Mesendoderm (in vitro differentiated cells): ENCODE data around the gene POLDIP2.

Source experiments
- DNase-seq: peaks from one replicate; pipeline ENCODE4 v3.0.0; 2013
- H2AK5ac ChIP-seq: 2 replicates; pipeline ENCODE4 v1.6.1; 2013; ENCODE audit warnings: low read length, inconsistent platforms
- H2BK120ac ChIP-seq: 2 replicates; pipeline ENCODE4 v1.6.1; 2013; ENCODE audit warnings: low read depth, mild to moderate bottlenecking, low read length, moderate library complexity, mixed read lengths
- H2BK15ac ChIP-seq: replicated peaks from 2 replicates; pipeline ENCODE4 v1.6.1; 2013; ENCODE audit warnings: low read depth, mild to moderate bottlenecking, moderate library complexity
- H2BK5ac ChIP-seq: 2 replicates; pipeline ENCODE4 v1.6.1; 2013; ENCODE audit warnings: low read length, inconsistent platforms
- H3K18ac ChIP-seq: 2 replicates; pipeline ENCODE4 v1.6.1; 2013; ENCODE audit warnings: mild to moderate bottlenecking, low read length, mixed read lengths
- H3K23ac ChIP-seq: one replicate; pipeline ENCODE4 v1.6.1; 2013; ENCODE audit warnings: low read length
- H3K27ac ChIP-seq: 2 replicates; pipeline ENCODE4 v1.5.1; 2013; ENCODE audit warnings: low read depth, mild to moderate bottlenecking, inconsistent platforms, low read length, moderate library complexity
- H3K27me3 ChIP-seq: 2 replicates; pipeline ENCODE4 v1.6.1; 2013; ENCODE audit warnings: low read length, control low read depth, mild to moderate bottlenecking, inconsistent platforms; ENCODE audit not compliant: insufficient read depth, poor library complexity
- H3K36me3 ChIP-seq: 2 replicates; pipeline ENCODE4 v1.6.1; 2013; ENCODE audit warnings: low read length, inconsistent platforms; ENCODE audit not compliant: control insufficient read depth, insufficient read depth
- H3K4ac ChIP-seq: one replicate; pipeline ENCODE4 v1.6.1; 2013; ENCODE audit warnings: low read depth, mild to moderate bottlenecking, low read length, moderate library complexity
- H3K4me1 ChIP-seq: 2 replicates; pipeline ENCODE4 v1.6.1; 2013; ENCODE audit warnings: low read depth, low read length, inconsistent platforms; ENCODE audit not compliant: control insufficient read depth
- H3K4me2 ChIP-seq: 2 replicates; pipeline ENCODE4 v1.6.1; 2013; ENCODE audit warnings: low read length
- H3K4me3 ChIP-seq: 2 replicates; pipeline ENCODE4 v1.5.1; 2013; ENCODE audit warnings: mild to moderate bottlenecking, low read length
- H3K56ac ChIP-seq: one replicate; pipeline ENCODE4 v1.6.1; 2013; ENCODE audit warnings: low read length
- H3K79me1 ChIP-seq: 2 replicates; pipeline ENCODE4 v1.6.1; 2013; ENCODE audit warnings: low read length, inconsistent platforms
- H3K79me2 ChIP-seq: 2 replicates; pipeline ENCODE4 v1.6.1; 2013; ENCODE audit warnings: mild to moderate bottlenecking, low read length; ENCODE audit not compliant: control insufficient read depth, insufficient read depth
- H3K9ac ChIP-seq: 2 replicates; pipeline ENCODE4 v1.6.1; 2013; ENCODE audit warnings: low read length, inconsistent platforms
- H4K5ac ChIP-seq: one replicate; pipeline ENCODE4 v1.6.1; 2013; ENCODE audit warnings: low read length
- H4K8ac ChIP-seq: one replicate; pipeline ENCODE4 v1.6.1; 2013; ENCODE audit warnings: low read depth, mild to moderate bottlenecking, control low read depth, low read length, moderate library complexity
- WGBS: extraction: QIAGEN DNeasy Blood & Tissue Kit; methylation state at CpG from one replicate; pipeline ENCODE4 v1.1.7; 2013; ENCODE audit warnings: low lambda C conversion rate, missing lambda C conversion rate; ENCODE audit not compliant: insufficient coverage; ENCODE audit errors: extremely low coverage; 5-methylcytosine and 5-hydroxymethylcytosine counted together

POLDIP2 gene

GRCh38 chr17:28317966-28318758 is 39.2 kb downstream of the POLDIP2 start:
- H3K4me1 ChIP-seq: peaks cover 7% of the 10 kb centered on the region
- DNase-seq: peak; percentile 40
- H3K4me2 ChIP-seq: peak overlapping the region; percentile 56

GRCh38 chr17:28317099-28317965 is 40.0 kb downstream of the POLDIP2 start:
- no peak for DNase-seq
- H2BK15ac ChIP-seq: no peak overlapping the region
- no peaks in the 10 kb centered on the region for H3K27me3 ChIP-seq
- H3K4me3 ChIP-seq: no peak overlapping the region
- H3K36me3 ChIP-seq: no peaks in the 10 kb centered on the region
- no peak overlapping the region for H2BK5ac ChIP-seq
- peak overlapping the region; percentile 32 for H2AK5ac ChIP-seq
- no peak overlapping the region for H3K4ac ChIP-seq
- peak overlapping the region; percentile 72 for H3K9ac ChIP-seq
- H3K27ac ChIP-seq: no peak overlapping the region
- H3K79me1 ChIP-seq: peaks cover 6% of the 10 kb centered on the region
- peaks cover 7% of the 10 kb centered on the region for H3K4me1 ChIP-seq
- WGBS: no CpG with 5 or more reads among the region's 21 CpGs
- H4K8ac ChIP-seq: no peak overlapping the region
- H3K56ac ChIP-seq: peak overlapping the region; percentile 86
- H3K79me2 ChIP-seq: peaks cover 32% of the 10 kb centered on the region
- no peak overlapping the region for H3K23ac ChIP-seq
- no peak overlapping the region for H3K18ac ChIP-seq
- peak overlapping the region; percentile 56 for H3K4me2 ChIP-seq
- H4K5ac ChIP-seq: no peak overlapping the region
- H2BK120ac ChIP-seq: no peak overlapping the region

More at GRCh38 chr17:28317966-28318758, 39.2 kb downstream of the POLDIP2 start:
- H3K27me3 ChIP-seq: no peaks in the 10 kb centered on the region
- no peak overlapping the region for H2BK120ac ChIP-seq
- no peak overlapping the region for H4K5ac ChIP-seq
- no CpG with 5 or more reads among the region's 40 CpGs for WGBS
- H3K79me2 ChIP-seq: peaks cover 39% of the 10 kb centered on the region
- H3K27ac ChIP-seq: peak overlapping the region; percentile 25
- H2BK5ac ChIP-seq: no peak overlapping the region
- peaks cover 6% of the 10 kb centered on the region for H3K79me1 ChIP-seq
- peak overlapping the region; percentile 65 for H3K4me3 ChIP-seq
- H3K18ac ChIP-seq: peak overlapping the region; percentile 19
- no peak overlapping the region for H3K23ac ChIP-seq
- no peak overlapping the region for H4K8ac ChIP-seq
- no peaks in the 10 kb centered on the region for H3K36me3 ChIP-seq
- H2BK15ac ChIP-seq: no peak overlapping the region
- no peak overlapping the region for H2AK5ac ChIP-seq
- peak overlapping the region; percentile 72 for H3K9ac ChIP-seq
- peak overlapping the region; percentile 48 for H3K4ac ChIP-seq
- peak overlapping the region; percentile 86 for H3K56ac ChIP-seq

- Histone ChIP-seq H3K79me1 (peaks cover 6% of the 10 kb centered on the region), H2BK15ac (no peak overlapping the region), H3K23ac (no peak overlapping the region), H3K27ac (no peak overlapping the region), H3K4me3 (no peak overlapping the region), H2AK5ac (no peak overlapping the region), H4K8ac (no peak overlapping the region), H3K18ac (no peak overlapping the region), H3K56ac (no peak overlapping the region), H3K27me3 (no peaks in the 10 kb centered on the region), H3K4me1 (peaks cover 7% of the 10 kb centered on the region), H2BK120ac (no peak overlapping the region), H3K4me2 (no peak overlapping the region), H3K36me3 (no peaks in the 10 kb centered on the region), H3K4ac (no peak overlapping the region), H2BK5ac (no peak overlapping the region), H4K5ac (no peak overlapping the region), H3K79me2 (peaks cover 19% of the 10 kb centered on the region), H3K9ac (no peak overlapping the region)
- no CpG with 5 or more reads among the region's 4 CpGs for WGBS
- no peak for DNase-seq
Observed at GRCh38 chr17:28315846-28316705, 41.3 kb downstream of the POLDIP2 start.

- Histone ChIP-seq H3K4me1 (peaks cover 2% of the 10 kb centered on the region), H3K56ac (no peak overlapping the region), H3K4me3 (no peak overlapping the region), H3K4me2 (no peak overlapping the region), H3K79me2 (no peaks in the 10 kb centered on the region), H3K4ac (no peak overlapping the region), H3K79me1 (no peaks in the 10 kb centered on the region), H2BK15ac (no peak overlapping the region), H2BK5ac (no peak overlapping the region), H2BK120ac (no peak overlapping the region), H4K8ac (no peak overlapping the region), H2AK5ac (no peak overlapping the region), H3K9ac (no peak overlapping the region), H4K5ac (no peak overlapping the region), H3K18ac (no peak overlapping the region), H3K23ac (no peak overlapping the region), H3K36me3 (no peaks in the 10 kb centered on the region), H3K27ac (no peak overlapping the region), H3K27me3 (no peaks in the 10 kb centered on the region)
- no peak for DNase-seq
- WGBS: no CpG with 5 or more reads among the region's 2 CpGs
Observed at GRCh38 chr17:28313841-28314240, 43.5 kb downstream of the POLDIP2 start.

GRCh38 chr17:28306954-28307401 is 50.3 kb downstream of the POLDIP2 start:
- no peak overlapping the region for H4K8ac ChIP-seq
- WGBS: no CpG with 5 or more reads among the region's 38 CpGs
- no peaks in the 10 kb centered on the region for H3K36me3 ChIP-seq
- no peak overlapping the region for H3K9ac ChIP-seq
- no peaks in the 10 kb centered on the region for H3K4me1 ChIP-seq
- H3K4ac ChIP-seq: no peak overlapping the region
- DNase-seq: no peak
- no peak overlapping the region for H4K5ac ChIP-seq
- H3K27me3 ChIP-seq: no peaks in the 10 kb centered on the region
- H3K79me1 ChIP-seq: no peaks in the 10 kb centered on the region
- H2BK120ac ChIP-seq: no peak overlapping the region
- no peak overlapping the region for H2BK5ac ChIP-seq
- no peak overlapping the region for H2BK15ac ChIP-seq
- H3K4me3 ChIP-seq: no peak overlapping the region
- no peak overlapping the region for H3K23ac ChIP-seq
- H3K79me2 ChIP-seq: no peaks in the 10 kb centered on the region
- no peak overlapping the region for H3K27ac ChIP-seq
- H2AK5ac ChIP-seq: no peak overlapping the region
- no peak overlapping the region for H3K56ac ChIP-seq
- H3K18ac ChIP-seq: no peak overlapping the region
- H3K4me2 ChIP-seq: no peak overlapping the region
